K562 (cell line): ENCODE results near the gene RNF113B. TPM values are rescaled to one million over a fixed set of nuclear protein-coding genes. Genes with fewer than 3 reads are reported as not detected.

Experiments
- ATAC-seq: fragments of 200-7000 bp; cut with Tn5 transposase; 3 replicates; pipeline ENCODE4 v1.9.1; 2020; ENCODE audit warnings: moderate library complexity
- BruUV-seq: library from RNA; stranded (reverse); fragments of 400-500 nt; replicated peaks from 2 replicates; lab custom pipeline; 2021; lab: Mats Ljungman, UMichigan
- CTCF ChIA-PET: fragments of 300-600 bp; formaldehyde crosslinking; extraction: SDS; loops from one replicate; lab custom pipeline; 2021; ENCODE audit warnings: low intra/inter-chr PET ratio; lab: Yijun Ruan, JAX
- POLR2A ChIA-PET: fragments of 300-600, 350-650 bp; sonication (Branson Sonifier 250); formaldehyde crosslinking; extraction: SDS; loops from one replicate; lab custom pipeline; 2021; ENCODE audit warnings: antibody characterized with exemption, inconsistent platforms; lab: Yijun Ruan, JAX
- DNase-seq, 4 experiments: peaks; one replicate each; pipeline versions ENCODE4 v3.0.0 to v3.0.0-alpha.2; 2011 to 2018; ENCODE audit warnings: low spot score in 3 of 4, mixed read lengths in 3 of 4; ENCODE audit errors: extremely low read depth in 1 of 4
- FAIRE-seq: peaks from 2 replicates; lab custom pipeline; 2011; peaks lifted over from hg19 to GRCh38; lab: Jason Lieb, UNC
- H2AFZ ChIP-seq: 2 replicates; pipeline ENCODE4 v1.6.0; 2011; ENCODE audit warnings: low read depth, low read length, control low read depth, inconsistent platforms
- H3K27ac ChIP-seq: fragments of 200-600 bp; 3 replicates; pipeline ENCODE4 v1.8.0; 2011; ENCODE audit warnings: low read depth, mild to moderate bottlenecking, control low read depth, inconsistent platforms, low read length, moderate library complexity, mixed read lengths; ENCODE audit errors: extremely low read depth
- H3K27me3 ChIP-seq, 2 experiments: fragments of 300-600 bp in 1 of 2; 2 replicates in 1 of 2; 3 replicates in 1 of 2; pipeline versions ENCODE4 v1.6.0 to v1.8.0; 2011; ENCODE audit warnings: inconsistent platforms in 2 of 2, low read length in 2 of 2, mild to moderate bottlenecking in 1 of 2, mixed read lengths in 1 of 2, moderate library complexity in 1 of 2; ENCODE audit not compliant: control insufficient read depth in 2 of 2, insufficient read depth in 2 of 2
- H3K36me3 ChIP-seq: fragments of 300-600 bp; 3 replicates; pipeline ENCODE4 v1.8.0; 2011; ENCODE audit warnings: mild to moderate bottlenecking, low read length, inconsistent platforms; ENCODE audit not compliant: control insufficient read depth, insufficient read depth
- H3K4me1 ChIP-seq, 2 experiments: fragments of 200-600 bp in 1 of 2; replicated peaks in 1 of 2; 2 replicates in 1 of 2; 3 replicates in 1 of 2; pipeline versions ENCODE4 v1.5.1 to v1.8.0; 2011; ENCODE audit warnings: inconsistent platforms in 2 of 2, low read length in 2 of 2, mild to moderate bottlenecking in 1 of 2, mixed read lengths in 1 of 2, moderate library complexity in 1 of 2; ENCODE audit not compliant: control insufficient read depth in 2 of 2, insufficient read depth in 2 of 2
- H3K4me2 ChIP-seq: 2 replicates; pipeline ENCODE4 v1.6.1; 2011; ENCODE audit warnings: low read length, control low read depth, inconsistent platforms, mixed read lengths; ENCODE audit not compliant: insufficient read depth
- H3K4me3 ChIP-seq: fragments of 200-600 bp; sonication (generic), shearing (Covaris generic); 2 replicates; pipeline ENCODE4 v1.5.1; 2016; ENCODE audit warnings: control low read depth, inconsistent platforms
- H3K79me2 ChIP-seq: fragments of 200-600 bp; 3 replicates; pipeline ENCODE4 v1.8.0; 2011; ENCODE audit warnings: low read length, inconsistent platforms; ENCODE audit not compliant: control insufficient read depth, insufficient read depth
- H3K9ac ChIP-seq, 2 experiments: 2 replicates each; pipeline versions ENCODE4 v1.6.0 to v1.6.1; 2011; ENCODE audit warnings: low read depth in 2 of 2, low read length in 2 of 2, control low read depth in 1 of 2, inconsistent platforms in 1 of 2, mild to moderate bottlenecking in 1 of 2, mixed read lengths in 1 of 2; ENCODE audit not compliant: insufficient read depth in 1 of 2
- H3K9me1 ChIP-seq: one replicate; pipeline ENCODE4 v1.6.0; 2011; ENCODE audit warnings: inconsistent platforms, mild to moderate bottlenecking, low read length, moderate library complexity; ENCODE audit not compliant: control insufficient read depth, insufficient read depth
- H3K9me3 ChIP-seq: replicated peaks from 2 replicates; pipeline ENCODE4 v1.5.1; 2011; ENCODE audit warnings: low read depth, low read length, inconsistent platforms; ENCODE audit not compliant: control insufficient read depth, insufficient read depth
- H4K20me1 ChIP-seq: replicated peaks from 2 replicates; pipeline ENCODE4 v1.6.1; 2011; ENCODE audit warnings: low read length, inconsistent platforms, mixed read lengths; ENCODE audit not compliant: control insufficient read depth, insufficient read depth
- ARID3B ChIP-seq: fragments of 250-450 bp; sonication (Bioruptor Pico); IDR thresholded peaks from 2 replicates; pipeline ENCODE4 v1.4.0; 2020; ENCODE audit warnings: borderline replicate concordance
- C11orf30 ChIP-seq: fragments of 450-650 bp; IDR thresholded peaks from 2 replicates; pipeline ENCODE4 v1.6.1; 2016; ENCODE audit warnings: low read depth, mild to moderate bottlenecking
- HNRNPLL ChIP-seq: fragments of 200-400 bp; formaldehyde crosslinking; IDR thresholded peaks from 2 replicates; pipeline ENCODE4 v1.6.1; 2017; ENCODE audit warnings: low read length, low read depth, mild to moderate bottlenecking; ENCODE audit not compliant: poor library complexity, severe bottlenecking
- ZFPM2 ChIP-seq: fragments of 250-450 bp; sonication (Bioruptor Pico); IDR thresholded peaks from 2 replicates; pipeline ENCODE4 v1.5.1; 2022; ENCODE audit warnings: mild to moderate bottlenecking
- ZNF165 ChIP-seq: fragments of 250-450 bp; sonication (Bioruptor Pico); IDR thresholded peaks from 2 replicates; pipeline ENCODE4 v1.4.0; 2020; ENCODE audit warnings: borderline replicate concordance
- ZNF316 ChIP-seq: fragments of 450-650 bp; IDR thresholded peaks from 2 replicates; pipeline ENCODE4 v1.6.1; 2016
- ZNF77 ChIP-seq: fragments of 250-450 bp; sonication (Bioruptor Pico); IDR thresholded peaks from 2 replicates; pipeline ENCODE4 v1.5.0; 2020
- WGBS: fragments of 100-300 bp; shearing (Covaris generic); methylation state at CpG from one replicate; pipeline ENCODE4 v1.1.6; 2016; ENCODE audit warnings: low coverage, mixed read lengths; ENCODE audit not compliant: insufficient coverage; ENCODE audit errors: missing lambda C conversion rate; 5-methylcytosine and 5-hydroxymethylcytosine counted together
- in situ Hi-C: fragments of 300-500 bp; cut with MboI; formaldehyde crosslinking; loops from 4 replicates; pipeline ENCODE4 v1.15.0; 2018; ENCODE audit warnings: inconsistent platforms, mixed read lengths
- intact Hi-C: fragments of 100-400 bp; cut with micrococcal nuclease; formaldehyde crosslinking; loops from 2 replicates; pipeline ENCODE4 v1.14.2; 2022
- polyA plus RNA-seq, 8 experiments: library from polyadenylated mRNA; depleted of rRNA in 4 of 8; stranded (reverse) in 5 of 8; unstranded in 3 of 8; fragments of >200 nt; fragmentation: Nextera tagmentation in 2 of 8; fragmentation: Illumina TruSeq in 1 of 8; extraction: Ambion mirVana in 2 of 8; extraction: Trizol in 1 of 8; gene quantifications; 2 replicates each; pipeline versions ENCODE4 v1.2.1 to v1.2.3, GENCODE V29; 2011 to 2014; ENCODE audit warnings: inconsistent platforms in 1 of 8, missing spikeins in 1 of 8
- total RNA-seq, 7 experiments: library from RNA; depleted of rRNA in 6 of 7; stranded (reverse); fragments of >200 nt in 6 of 7; fragmentation: Illumina TruSeq in 2 of 7; extraction: Trizol in 2 of 7; gene quantifications; 2 replicates each; pipeline versions ENCODE4 v1.2.1 to v1.2.3, GENCODE V29; 2011 to 2021; ENCODE audit warnings: low replicate concordance in 1 of 7
- TF ChIP-seq, protein P1 (sequence below): fragments of 250-450 bp; sonication (Bioruptor Pico); IDR thresholded peaks from 2 replicates; pipeline ENCODE4 v1.5.0; 2021; ENCODE audit warnings: mild to moderate bottlenecking, borderline replicate concordance

The RNF113B gene
- total and polyA plus RNA-seq, 9 of the 15 experiments (the other 6 are each of a cell fraction or from before 2014, with no cell fraction given): 0.09 TPM; not detected in 8

DNA sequence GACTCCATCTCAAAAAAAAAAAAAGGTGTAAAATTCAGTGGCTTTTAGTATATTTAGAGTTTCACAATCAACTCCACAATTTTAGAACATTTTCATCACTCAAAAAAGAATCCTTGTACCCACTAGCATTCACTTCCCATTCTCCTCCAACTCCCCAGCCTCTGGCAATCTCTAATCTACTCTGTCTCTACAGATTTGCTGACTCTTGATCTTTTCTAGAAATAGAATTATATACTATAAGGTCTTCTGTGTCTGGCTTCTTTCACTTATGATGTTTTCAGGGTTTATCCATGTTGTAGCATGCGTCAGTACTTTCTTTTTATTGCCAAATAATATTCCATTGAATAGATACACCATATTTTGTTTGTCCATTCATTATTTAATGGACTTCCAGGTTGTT, 42.2 kb downstream of the RNF113B start:
- H3K4me1 ChIP-seq: no peaks in the 10 kb centered on the region; a peak in 1 of 5 replicates
- H3K9ac ChIP-seq: no peak overlapping the region
- POLR2A ChIA-PET: no interaction called here
- DNase-seq (no peak), FAIRE-seq (no peak), ATAC-seq (no peak)
- H3K4me3 ChIP-seq: no peak overlapping the region
- H3K4me2 ChIP-seq: no peak overlapping the region
- no peak overlapping the region for H2AFZ ChIP-seq
- H3K36me3 ChIP-seq: no peaks in the 10 kb centered on the region
- intact Hi-C loops (no loop called here), in situ Hi-C loops (no loop called here)
- no peaks in the 10 kb centered on the region for H4K20me1 ChIP-seq
- no peaks in the 10 kb centered on the region for H3K27me3 ChIP-seq
- CTCF ChIA-PET: no interaction called here
- no peaks in the 10 kb centered on the region for H3K9me1 ChIP-seq
- TF ChIP-seq HNRNPLL (no peak), ZFPM2 (no peak), C11orf30 (peak; percentile 25; the same call in 1 of the 2 replicates), ZNF316 (peak; percentile 21; the same call in 1 of the 2 replicates), ZNF165 (CRISPR knock-in tag) (no peak), ARID3B (CRISPR knock-in tag) (no peak), ZNF77 (CRISPR knock-in tag) (no peak)
- TF ChIP-seq, protein P1, sequence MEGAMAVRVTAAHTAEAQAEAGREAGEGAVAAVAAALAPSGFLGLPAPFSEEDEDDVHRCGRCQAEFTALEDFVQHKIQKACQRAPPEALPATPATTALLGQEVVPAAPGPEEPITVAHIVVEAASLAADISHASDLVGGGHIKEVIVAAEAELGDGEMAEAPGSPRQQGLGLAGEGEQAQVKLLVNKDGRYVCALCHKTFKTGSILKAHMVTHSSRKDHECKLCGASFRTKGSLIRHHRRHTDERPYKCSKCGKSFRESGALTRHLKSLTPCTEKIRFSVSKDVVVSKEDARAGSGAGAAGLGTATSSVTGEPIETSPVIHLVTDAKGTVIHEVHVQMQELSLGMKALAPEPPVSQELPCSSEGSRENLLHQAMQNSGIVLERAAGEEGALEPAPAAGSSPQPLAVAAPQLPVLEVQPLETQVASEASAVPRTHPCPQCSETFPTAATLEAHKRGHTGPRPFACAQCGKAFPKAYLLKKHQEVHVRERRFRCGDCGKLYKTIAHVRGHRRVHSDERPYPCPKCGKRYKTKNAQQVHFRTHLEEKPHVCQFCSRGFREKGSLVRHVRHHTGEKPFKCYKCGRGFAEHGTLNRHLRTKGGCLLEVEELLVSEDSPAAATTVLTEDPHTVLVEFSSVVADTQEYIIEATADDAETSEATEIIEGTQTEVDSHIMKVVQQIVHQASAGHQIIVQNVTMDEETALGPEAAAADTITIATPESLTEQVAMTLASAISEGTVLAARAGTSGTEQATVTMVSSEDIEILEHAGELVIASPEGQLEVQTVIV (CRISPR knock-in tag): no peak
- TF ChIP-seq, all 486 proteins: peak for 2
- Histone ChIP-seq H3K9me3 (no peaks in the 10 kb centered on the region), H3K79me2 (no peaks in the 10 kb centered on the region), H3K27ac (no peak overlapping the region)
- no TSS peak for BruUV-seq
- WGBS: 6% methylated on average over 1 of the region's 1 CpG
